Measurements from ENCODE around the gene FFAR1. TPM values are rescaled to one million over a fixed set of nuclear protein-coding genes. Genes with fewer than 3 reads are reported as not detected.
A peak's percentile ranks its signal among the peaks of the same experiment; 100 is the strongest.

Gene FFAR1
- total RNA-seq, 4 donors from 2014 or later: not detected

- H3K9me3 ChIP-seq: peaks cover 0 to 8% (median 0%) of the 10 kb centered on the region in 3 donors
- H3K27ac ChIP-seq: peak overlapping the region in 1 of 4 donors; percentile 17
- peak; percentile 85 for ATAC-seq
- H3K4me3 ChIP-seq: no peak overlapping the region
- peak; percentile 38 for TF ChIP-seq POLR2AphosphoS5 (IDR thresholded peaks at IDR 0.05)
- TF ChIP-seq POLR2A (IDR thresholded peaks at IDR 0.05): no peak
- H3K36me3 ChIP-seq: no peaks in the 10 kb centered on the region
- no peaks in the 10 kb centered on the region for H3K4me1 ChIP-seq
- H3K27me3 ChIP-seq: peaks cover 22% of the 10 kb centered on the region
- 48 to 68% methylated on average over 7 to 11 of the region's 16 CpGs for WGBS, 2 donors (ENCODE audit: low coverage in 1 of 2)
Observed at GRCh38 chr19:35318679-35319448, 28.8 kb upstream of the FFAR1 start.

DNA sequence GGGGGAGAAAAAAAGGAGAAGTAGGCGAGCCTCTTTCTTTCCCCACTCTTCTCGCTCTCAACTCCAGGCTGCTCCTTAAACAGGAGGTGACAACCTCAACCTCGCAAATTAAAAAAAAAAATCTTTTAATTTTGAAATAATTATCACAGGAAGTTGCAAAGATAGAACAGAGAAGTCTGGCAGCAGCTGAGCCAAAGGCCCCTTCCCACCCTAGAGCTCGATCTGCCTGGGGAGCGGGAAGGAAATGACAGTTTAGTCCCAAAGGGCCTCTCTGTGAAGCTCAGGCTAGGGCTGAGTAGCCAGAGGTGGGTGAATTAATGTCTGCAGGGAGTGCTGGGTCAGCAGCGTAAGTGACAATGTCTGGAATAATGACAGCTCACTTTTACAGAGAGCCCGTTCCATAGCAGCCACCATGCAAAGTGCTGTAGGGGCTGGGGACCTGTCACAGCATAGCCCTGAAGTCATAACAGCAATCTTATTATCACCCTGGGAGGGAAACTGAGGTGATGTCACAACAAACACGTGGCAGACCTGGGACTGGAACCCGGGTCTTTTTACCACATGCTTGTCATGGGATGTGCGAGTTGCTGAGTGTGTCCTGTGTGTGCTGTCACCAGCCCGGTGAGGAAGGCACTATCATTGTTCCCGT lies 27.5 kb upstream of the FFAR1 start:
- Histone ChIP-seq H3K27me3 (peaks cover 15% of the 10 kb centered on the region), H3K36me3 (no peaks in the 10 kb centered on the region), H3K4me1 (no peaks in the 10 kb centered on the region), H3K27ac (no peak overlapping the region), H3K9me3 (peaks cover 0 to 8% (median 0%) of the 10 kb centered on the region in 3 donors), H3K4me3 (no peak overlapping the region)
- 20 to 53% methylated on average over 4 to 7 of the region's 12 CpGs for WGBS, 2 donors (ENCODE audit: low coverage in 1 of 2)
- ATAC-seq: no peak
- no peak for TF ChIP-seq EP300 (IDR thresholded peaks at IDR 0.05)

DNA sequence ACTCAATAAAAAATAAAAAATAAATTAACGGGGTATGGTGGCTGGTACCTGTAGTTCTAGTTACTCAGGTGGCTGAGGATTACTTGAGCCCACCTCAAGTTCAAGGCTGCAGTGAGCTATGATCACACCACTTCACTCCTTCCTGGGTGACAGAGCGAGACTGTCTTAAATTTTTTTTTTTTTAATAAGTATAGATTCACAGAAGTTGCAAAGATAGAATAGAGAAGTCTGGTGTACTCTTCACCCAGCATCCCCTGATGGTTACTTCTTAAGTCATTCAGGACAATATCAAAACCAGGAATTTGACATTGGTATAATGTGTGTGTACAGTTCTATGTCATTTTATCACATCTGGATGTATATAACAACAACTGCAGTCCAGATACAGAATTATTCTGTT lies 26.4 kb upstream of the FFAR1 start:
- H3K27me3 ChIP-seq: peaks cover 8% of the 10 kb centered on the region
- H3K4me1 ChIP-seq: no peaks in the 10 kb centered on the region
- ATAC-seq: no peak
- peaks cover 0 to 8% (median 0%) of the 10 kb centered on the region in 3 donors for H3K9me3 ChIP-seq
- TF ChIP-seq POLR2AphosphoS5 (IDR thresholded peaks at IDR 0.05): no peak
- TF ChIP-seq EP300 (IDR thresholded peaks at IDR 0.05): no peak
- no peak for TF ChIP-seq POLR2A (IDR thresholded peaks at IDR 0.05)
- TF ChIP-seq CTCF (IDR thresholded peaks at IDR 0.05): no peak
- 81 to 90% methylated on average over 2 of the region's 2 CpGs for WGBS, 2 donors (ENCODE audit: low coverage in 1 of 2)
- H3K27ac ChIP-seq: no peak overlapping the region
- H3K36me3 ChIP-seq: no peaks in the 10 kb centered on the region
- H3K4me3 ChIP-seq: no peak overlapping the region

DNA sequence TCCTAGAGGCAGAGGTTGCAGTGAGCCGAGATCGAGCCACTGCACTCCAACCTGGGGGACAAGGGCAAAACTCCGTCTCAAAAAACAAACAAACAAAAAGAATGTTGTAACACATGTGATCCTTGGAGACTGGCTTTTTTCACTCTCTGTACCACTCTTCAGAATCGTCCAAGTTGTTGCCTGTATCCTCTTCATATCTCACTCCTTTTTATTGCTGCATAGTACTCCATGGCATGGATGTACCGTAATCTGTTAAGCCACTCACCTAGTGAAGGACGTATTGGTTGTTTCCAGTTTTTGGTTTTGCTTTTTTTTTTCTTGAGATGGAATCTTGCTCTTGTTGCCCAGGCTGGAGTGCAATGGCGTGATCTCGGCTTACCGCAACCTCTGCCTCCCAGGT lies 25.7 kb upstream of the FFAR1 start:
- no peak for TF ChIP-seq CTCF (IDR thresholded peaks at IDR 0.05)
- TF ChIP-seq POLR2A (IDR thresholded peaks at IDR 0.05): no peak
- TF ChIP-seq EP300 (IDR thresholded peaks at IDR 0.05): no peak
- no peak for TF ChIP-seq POLR2AphosphoS5 (IDR thresholded peaks at IDR 0.05)
- WGBS, 2 donors (ENCODE audit: low coverage in 1 of 2): 84 to 93% methylated on average over 4 to 9 of the region's 9 CpGs
- Histone ChIP-seq H3K36me3 (no peaks in the 10 kb centered on the region), H3K4me1 (no peaks in the 10 kb centered on the region), H3K9me3 (peaks cover 0 to 8% (median 0%) of the 10 kb centered on the region in 3 donors), H3K27me3 (peaks cover 8% of the 10 kb centered on the region), H3K4me3 (no peak overlapping the region), H3K27ac (no peak overlapping the region)
- ATAC-seq: no peak

DNA sequence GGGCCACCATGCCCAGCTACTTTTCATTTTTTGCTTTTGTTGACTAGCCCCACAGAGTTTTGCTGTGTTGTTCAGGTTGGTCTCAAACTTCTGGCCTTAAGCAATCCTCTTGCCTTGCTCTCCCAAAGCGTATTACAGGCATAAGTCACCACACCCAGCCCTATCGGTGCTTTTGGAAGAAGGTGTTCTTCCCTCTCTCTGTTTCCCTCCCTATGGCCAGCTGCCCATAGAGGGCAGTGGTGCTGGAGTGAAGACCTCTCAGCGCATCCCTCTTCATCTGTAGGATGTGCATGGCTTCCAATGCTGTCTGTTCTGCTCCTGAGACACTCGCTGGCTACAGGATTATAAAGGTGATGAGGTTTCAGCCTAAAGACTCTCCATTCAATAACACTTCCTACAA lies 20.1 kb upstream of the FFAR1 start:
- peaks cover 51% of the 10 kb centered on the region for H3K27me3 ChIP-seq
- no peaks in the 10 kb centered on the region for H3K9me3 ChIP-seq
- TF ChIP-seq POLR2AphosphoS5 (IDR thresholded peaks at IDR 0.05) (no peak), EP300 (IDR thresholded peaks at IDR 0.05) (no peak), POLR2A (IDR thresholded peaks at IDR 0.05) (no peak), CTCF (IDR thresholded peaks at IDR 0.05) (no peak)
- no peaks in the 10 kb centered on the region for H3K36me3 ChIP-seq
- no peaks in the 10 kb centered on the region for H3K4me1 ChIP-seq
- H3K27ac ChIP-seq: no peak overlapping the region
- ATAC-seq: no peak
- no peak overlapping the region for H3K4me3 ChIP-seq
- 65 to 77% methylated on average over 4 of the region's 4 CpGs for WGBS, 2 donors (ENCODE audit: low coverage in 1 of 2)

Data from gastroesophageal sphincter (tissue), 4 donors.